ENCODE results near the gene STRA6.

STRA6 gene

GRCh38 chr15:74136540-74136813 lies 66.1 kb downstream of the STRA6 start:
- POLR2A ChIA-PET, result no interaction called here
- no peak for DNase-seq (ENCODE audit: extremely low spot score)
- CTCF ChIA-PET, result no interaction called here
- TF ChIP-seq FOXM1 (IDR thresholded peaks at IDR 0.05; ENCODE audit: borderline replicate concordance), result no peak
- TF ChIP-seq L3MBTL2 (conservative IDR thresholded peaks at IDR 0.05), result no peak
- no peak for TF ChIP-seq TARDBP (IDR thresholded peaks at IDR 0.05)
- TF ChIP-seq HDGF (IDR thresholded peaks at IDR 0.05; ENCODE audit: borderline replicate concordance), result no peak
- no peak for TF ChIP-seq ARNT (IDR thresholded peaks at IDR 0.05)
- no peak for TF ChIP-seq NFRKB (IDR thresholded peaks at IDR 0.05)
- no peak for TF ChIP-seq SP1 (IDR thresholded peaks at IDR 0.05)

GRCh38 chr15:74135041-74135565 lies 67.5 kb downstream of the STRA6 start:
- ChIA-PET CTCF (no interaction called here), POLR2A (interaction anchor here (0.9 kb wide), 1 partner anchor 9 kb away, joined by 6 read pairs; no protein-coding TSS in a partner anchor)
- no peak for DNase-seq (ENCODE audit: extremely low spot score)
- no peak for TF ChIP-seq PKNOX1 (IDR thresholded peaks at IDR 0.05)
- no peak for TF ChIP-seq ELF4 (IDR thresholded peaks at IDR 0.05)
- TF ChIP-seq NFRKB (IDR thresholded peaks at IDR 0.05), result no peak
- no peak for TF ChIP-seq SUZ12 (IDR thresholded peaks at IDR 0.05)
- TF ChIP-seq L3MBTL2 (conservative IDR thresholded peaks at IDR 0.05), result no peak
- TF ChIP-seq FOXA1 (IDR thresholded peaks at IDR 0.05), result no peak
- no peak for TF ChIP-seq TARDBP (IDR thresholded peaks at IDR 0.05)
- no peak for TF ChIP-seq ARNT (IDR thresholded peaks at IDR 0.05)
- no peak for TF ChIP-seq ZNF384 (IDR thresholded peaks at IDR 0.05)
- no peak for TF ChIP-seq LEF1 (IDR thresholded peaks at IDR 0.05; ENCODE audit: borderline replicate concordance)
- no peak for TF ChIP-seq FOXK2 (IDR thresholded peaks at IDR 0.05)
- TF ChIP-seq SP1 (IDR thresholded peaks at IDR 0.05), result no peak
- TF ChIP-seq FOXM1 (IDR thresholded peaks at IDR 0.05; ENCODE audit: borderline replicate concordance), result no peak
- no peak for TF ChIP-seq BHLHE40 (IDR thresholded peaks at IDR 0.05; ENCODE audit: borderline replicate concordance)
- no peak for TF ChIP-seq HDGF (IDR thresholded peaks at IDR 0.05; ENCODE audit: borderline replicate concordance)

- TF ChIP-seq LEF1 (IDR thresholded peaks at IDR 0.05; ENCODE audit: borderline replicate concordance), result no peak
- no peak for DNase-seq (ENCODE audit: extremely low spot score)
- CTCF ChIA-PET, result interaction anchor here (0.6 kb wide), 1 partner anchor 173 kb away, joined by 4 read pairs; no protein-coding TSS in a partner anchor
- POLR2A ChIA-PET, result no interaction called here
Measured at GRCh38 chr15:74134387-74135027, 68.1 kb downstream of the STRA6 start.

- DNase-seq (ENCODE audit: extremely low spot score), result no peak
- ChIA-PET POLR2A (no interaction called here), CTCF (interaction anchor here (0.6 kb wide), 1 partner anchor 174 kb away, joined by 4 read pairs; no protein-coding TSS in a partner anchor)
- no peak for TF ChIP-seq CTBP1 (IDR thresholded peaks at IDR 0.05; ENCODE audit: borderline replicate concordance)
- TF ChIP-seq L3MBTL2 (conservative IDR thresholded peaks at IDR 0.05), result no peak
- TF ChIP-seq FOXA1 (IDR thresholded peaks at IDR 0.05), result no peak
- TF ChIP-seq LEF1 (IDR thresholded peaks at IDR 0.05; ENCODE audit: borderline replicate concordance), result no peak
- TF ChIP-seq ZNF384 (IDR thresholded peaks at IDR 0.05), result no peak
- no peak for TF ChIP-seq NFRKB (IDR thresholded peaks at IDR 0.05)
- TF ChIP-seq PKNOX1 (IDR thresholded peaks at IDR 0.05), result no peak
- TF ChIP-seq HDGF (IDR thresholded peaks at IDR 0.05; ENCODE audit: borderline replicate concordance), result no peak
Measured at GRCh38 chr15:74133694-74134386, 68.7 kb downstream of the STRA6 start.

- CTCF ChIA-PET, result no interaction called here
- TF ChIP-seq FOXK2 (IDR thresholded peaks at IDR 0.05) (no peak), LEF1 (IDR thresholded peaks at IDR 0.05; ENCODE audit: borderline replicate concordance) (no peak), L3MBTL2 (conservative IDR thresholded peaks at IDR 0.05) (no peak), ARNT (IDR thresholded peaks at IDR 0.05) (no peak), FOXA1 (IDR thresholded peaks at IDR 0.05) (no peak), NFRKB (IDR thresholded peaks at IDR 0.05) (no peak), ELF4 (IDR thresholded peaks at IDR 0.05) (no peak), HDGF (IDR thresholded peaks at IDR 0.05; ENCODE audit: borderline replicate concordance) (no peak), BHLHE40 (IDR thresholded peaks at IDR 0.05; ENCODE audit: borderline replicate concordance) (no peak), PKNOX1 (IDR thresholded peaks at IDR 0.05) (no peak)
- no peak for DNase-seq (ENCODE audit: extremely low spot score)
- POLR2A ChIA-PET, result interaction anchor here (1.4 kb wide), 1 partner anchor 12 kb away, joined by 3 read pairs; no protein-coding TSS in a partner anchor
Measured at GRCh38 chr15:74132681-74133651, 69.6 kb downstream of the STRA6 start.
